ENCODE measurements around the gene HRH2.
"Not testable (repeated sequence)": the region's sequence is repeated elsewhere in the genome, so short reads cannot be mapped to it uniquely, and the experiment has no call there.

HRH2 gene, protein sequence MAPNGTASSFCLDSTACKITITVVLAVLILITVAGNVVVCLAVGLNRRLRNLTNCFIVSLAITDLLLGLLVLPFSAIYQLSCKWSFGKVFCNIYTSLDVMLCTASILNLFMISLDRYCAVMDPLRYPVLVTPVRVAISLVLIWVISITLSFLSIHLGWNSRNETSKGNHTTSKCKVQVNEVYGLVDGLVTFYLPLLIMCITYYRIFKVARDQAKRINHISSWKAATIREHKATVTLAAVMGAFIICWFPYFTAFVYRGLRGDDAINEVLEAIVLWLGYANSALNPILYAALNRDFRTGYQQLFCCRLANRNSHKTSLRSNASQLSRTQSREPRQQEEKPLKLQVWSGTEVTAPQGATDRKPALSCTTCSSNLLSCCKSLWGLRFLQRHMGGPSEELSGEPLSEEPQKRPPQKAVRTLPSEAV

DNA sequence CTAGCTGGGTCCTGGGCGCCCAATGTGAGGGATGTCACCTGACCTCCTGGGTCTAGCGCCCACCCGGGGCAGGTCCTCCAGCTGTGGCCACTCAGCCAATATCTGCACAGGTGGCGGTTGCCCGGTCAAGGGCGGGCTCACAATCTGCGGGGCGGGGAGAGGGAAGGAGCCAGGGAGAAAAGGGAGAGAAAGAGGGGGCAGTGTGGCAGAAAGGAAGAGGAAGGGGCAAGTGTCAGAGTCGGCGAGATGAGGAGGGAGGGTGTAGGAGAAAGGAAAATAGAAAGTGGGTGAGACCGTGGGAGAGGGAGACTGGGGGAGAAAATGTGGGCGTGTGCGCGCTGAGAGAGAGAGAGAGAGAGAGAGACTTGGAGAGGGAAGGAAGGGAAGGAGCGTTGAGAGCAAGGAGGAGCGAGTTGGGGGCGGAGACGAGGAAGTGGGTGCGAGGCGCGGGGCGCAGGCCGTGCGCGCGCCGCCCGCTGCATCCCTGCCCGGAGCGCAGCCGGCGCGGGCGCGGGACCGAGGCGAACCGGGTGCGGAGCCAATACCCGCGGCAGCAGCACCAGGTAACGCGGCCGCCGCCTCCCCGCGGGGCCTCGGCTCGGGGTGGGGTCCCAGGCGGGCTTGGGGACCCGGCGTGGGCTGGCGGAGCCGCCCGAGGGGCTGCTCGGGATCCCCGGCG is at the start of gene HRH2:
Gene HRH2 (plus strand): TSS at position 479 of the 679 bp plus-strand sequence. CDS start 25,163 bp downstream, outside the sequence.
- DNase-seq (ENCODE audit: low read depth in 2 of 2) = no peak

DNA sequence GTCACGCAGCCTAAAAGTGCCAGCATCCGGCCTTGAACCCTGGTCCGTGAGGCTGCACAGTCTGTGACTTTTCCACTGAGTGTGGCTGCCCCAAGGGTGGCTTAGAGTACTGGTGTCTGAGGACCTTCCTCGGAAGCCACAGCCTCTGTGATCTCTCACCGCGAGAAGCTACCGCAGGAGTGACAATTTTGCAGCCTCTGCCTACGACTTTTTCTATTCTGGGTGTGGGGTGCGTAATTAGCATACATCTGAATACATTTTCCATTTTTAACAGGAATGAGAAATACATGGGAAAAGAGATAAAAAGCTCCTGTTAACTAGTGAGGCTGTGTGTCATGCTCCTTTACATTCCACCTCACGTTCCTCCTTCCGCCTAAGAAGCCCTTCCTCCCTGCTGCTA is 48.3 kb upstream of the HRH2 start:
- DNase-seq (ENCODE audit: low read depth in 2 of 2) = peak; percentile 15 to 39

DNA sequence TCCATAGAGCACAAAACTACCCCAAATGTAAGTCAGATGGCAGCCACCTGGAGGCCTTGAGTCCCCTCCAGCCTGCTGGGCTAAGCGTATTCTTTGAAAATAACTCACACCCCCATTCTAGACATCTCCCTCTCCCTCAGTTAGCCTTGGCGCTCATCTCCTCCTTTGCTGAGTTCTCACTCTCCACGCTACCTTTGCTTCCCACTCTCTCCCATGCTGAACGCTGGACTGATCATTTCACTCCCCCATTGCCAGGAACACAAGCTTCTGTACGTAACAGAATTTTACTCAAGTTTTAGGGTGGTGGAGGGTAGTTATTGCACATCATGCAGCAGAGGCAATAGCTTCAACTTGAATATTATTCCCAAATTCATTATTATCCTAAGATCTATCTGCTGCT is 47.5 kb upstream of the HRH2 start:
- no peak for DNase-seq (ENCODE audit: low read depth in 2 of 2)

DNA sequence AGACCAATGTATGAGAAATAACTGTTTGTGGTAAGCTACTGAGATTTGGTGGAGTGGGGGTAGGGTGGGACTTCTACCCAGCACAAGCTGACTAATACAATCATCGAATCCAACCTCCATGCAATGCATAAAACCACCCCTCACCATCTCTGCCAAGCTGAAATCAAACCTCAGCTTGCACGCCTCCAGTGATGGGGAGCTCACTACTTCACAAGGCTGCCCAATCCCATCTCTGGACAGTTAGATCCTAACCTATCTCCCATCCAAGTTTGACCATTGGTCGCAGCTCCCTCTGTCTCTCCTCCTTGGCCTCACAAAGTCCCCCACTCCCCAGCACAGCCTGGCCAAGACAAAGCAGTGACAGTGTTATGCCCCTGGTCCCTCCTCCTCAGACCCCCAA is 47.0 kb upstream of the HRH2 start:
- DNase-seq (ENCODE audit: low read depth in 2 of 2) = no peak

DNA sequence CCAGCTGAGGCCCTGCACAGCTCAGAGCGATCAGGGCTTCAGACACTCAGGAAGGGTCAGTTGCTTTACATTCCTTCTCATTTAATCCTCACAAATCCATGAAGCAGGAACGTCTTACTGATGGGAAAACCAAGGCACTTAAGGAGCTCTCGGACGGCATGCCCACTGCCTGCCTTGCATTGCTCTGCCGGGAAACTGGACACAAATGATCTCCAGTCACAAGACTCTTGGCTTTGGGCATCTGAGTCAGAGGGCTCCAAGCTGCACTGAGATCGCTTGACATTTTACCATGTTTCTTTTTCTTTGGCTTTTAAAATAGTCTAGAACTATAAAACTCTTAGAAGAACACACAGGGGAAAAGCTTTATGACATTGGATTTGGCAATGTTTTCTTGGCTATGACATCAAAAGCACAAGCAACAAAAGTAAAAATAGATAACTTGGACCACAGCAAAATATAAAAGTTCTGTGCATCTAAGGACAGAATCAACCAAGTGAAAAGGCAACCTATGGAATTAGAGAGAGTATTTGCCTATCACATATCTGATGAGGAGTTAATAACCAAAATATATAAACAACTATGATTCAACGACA is 43.6 kb upstream of the HRH2 start:
- no peak for DNase-seq (ENCODE audit: low read depth in 2 of 2)

DNA sequence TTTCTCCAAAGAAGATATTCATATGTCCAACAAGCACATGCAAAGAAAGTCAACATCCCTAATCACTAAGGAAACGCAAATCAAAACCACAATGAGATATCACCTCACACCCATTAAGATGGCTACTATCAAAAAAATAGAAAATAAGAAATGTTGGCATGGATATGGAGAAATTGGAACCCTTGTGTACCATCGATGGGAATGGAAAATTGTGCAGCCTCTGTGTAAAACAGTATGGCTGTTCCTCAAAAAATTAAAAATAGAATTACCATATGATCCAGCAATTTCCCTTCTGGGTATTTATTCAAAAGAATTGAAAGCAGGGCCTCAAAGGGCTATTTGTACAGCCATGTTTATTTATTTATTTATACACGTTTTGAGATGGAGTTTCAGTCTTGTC is 43.0 kb upstream of the HRH2 start:
- no peak for DNase-seq (ENCODE audit: low read depth in 2 of 2)

DNA sequence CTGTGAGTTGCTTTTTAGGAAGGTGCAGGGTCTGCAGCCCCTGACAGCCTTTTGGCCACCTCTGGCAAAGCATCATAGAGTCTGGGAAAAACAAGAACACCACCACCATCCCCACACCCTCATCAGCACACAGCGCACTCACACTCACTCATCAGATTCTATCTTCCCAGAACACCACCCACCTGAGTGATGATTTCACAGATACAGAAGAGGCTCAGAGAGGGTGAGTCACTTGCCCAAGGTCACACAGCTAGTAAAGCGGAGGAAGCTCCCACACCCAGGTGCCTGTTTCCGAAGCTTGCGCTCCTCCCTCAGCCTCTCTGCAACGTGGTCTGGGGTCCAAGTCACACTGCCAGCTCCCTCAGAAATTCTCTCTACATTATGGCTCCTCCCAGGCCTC is 41.8 kb upstream of the HRH2 start:
- DNase-seq (ENCODE audit: low read depth in 2 of 2) = peak; percentile 7 to 23

DNA sequence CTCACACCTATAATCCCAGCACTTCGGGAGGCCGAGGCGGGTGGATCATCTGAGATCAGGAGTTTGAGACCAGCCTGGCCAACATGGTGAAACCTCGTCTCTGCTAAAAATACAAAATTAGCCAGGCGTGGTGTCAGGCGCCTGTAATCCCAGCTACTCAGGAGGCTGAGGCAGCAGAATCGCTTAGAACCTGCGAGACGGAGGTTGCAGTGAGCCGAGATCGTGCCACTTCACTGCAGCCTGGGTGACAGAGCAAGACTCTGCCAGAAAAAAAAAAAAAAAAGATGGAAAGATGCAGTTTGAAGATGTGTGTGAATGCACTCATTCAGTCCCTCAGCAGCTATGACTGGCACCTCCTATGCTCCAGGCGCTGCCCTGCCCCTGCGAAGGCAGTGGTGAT is 41.3 kb upstream of the HRH2 start:
- DNase-seq (ENCODE audit: low read depth in 2 of 2) = not testable (repeated sequence)

DNA sequence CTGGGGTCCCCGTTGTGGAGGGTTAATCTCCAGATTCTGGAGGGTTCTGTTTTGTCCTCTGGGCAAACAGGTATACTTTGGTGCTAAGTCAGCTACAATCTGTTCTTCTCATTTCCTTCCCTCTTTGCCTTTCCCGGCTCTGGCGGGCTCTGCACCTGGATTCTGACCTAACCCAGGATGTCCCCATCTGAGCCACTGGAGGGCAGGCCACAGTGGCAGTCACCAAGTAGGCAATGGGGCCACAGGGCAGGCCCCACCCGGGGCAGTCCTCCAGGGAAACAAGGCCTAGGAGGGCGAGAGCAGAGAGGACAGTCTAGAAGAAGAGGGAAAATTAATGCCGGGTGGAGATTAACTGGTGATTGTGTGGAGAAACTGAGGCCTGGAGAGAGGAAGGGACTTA is 40.4 kb upstream of the HRH2 start:
- DNase-seq (ENCODE audit: low read depth in 2 of 2) = no peak

DNA sequence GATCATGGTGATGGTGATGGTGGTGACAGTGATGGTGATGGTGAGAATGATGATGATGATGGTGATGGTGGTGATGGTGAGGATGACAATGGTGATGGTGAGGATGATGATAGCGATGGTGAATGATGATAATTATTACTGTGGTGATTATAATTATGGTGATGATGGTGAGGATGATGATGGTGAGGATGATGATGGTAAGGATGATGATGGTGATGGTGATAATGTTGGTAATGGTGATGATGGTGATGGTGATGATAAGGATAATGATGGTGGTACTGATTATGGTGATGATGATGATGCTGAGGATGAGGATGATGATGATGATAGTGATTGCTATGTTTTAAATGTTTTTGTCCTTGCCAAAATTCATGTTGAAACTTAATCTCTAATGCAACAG is 37.3 kb upstream of the HRH2 start:
- DNase-seq (ENCODE audit: low read depth in 2 of 2) = no peak

DNA sequence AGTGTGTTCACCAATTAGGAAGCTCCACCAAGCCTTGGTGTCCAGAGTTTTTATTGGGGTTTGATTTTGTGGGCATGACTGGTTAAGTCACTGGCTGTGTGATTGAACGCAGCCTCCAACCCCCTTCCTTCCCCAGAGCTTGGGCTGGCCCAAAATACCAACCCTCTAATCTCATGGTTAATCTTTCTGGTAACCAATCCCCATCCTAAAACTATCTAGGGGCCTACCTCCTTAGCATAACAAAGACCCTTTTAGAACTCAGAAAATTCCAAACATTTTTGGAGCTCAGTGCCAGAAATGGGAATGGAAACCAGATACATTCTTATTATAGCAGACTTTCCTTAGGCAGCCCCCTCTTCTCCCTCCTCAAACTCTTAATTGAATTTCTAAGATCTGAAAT is 35.9 kb upstream of the HRH2 start:
- no peak for DNase-seq (ENCODE audit: low read depth in 2 of 2)

DNA sequence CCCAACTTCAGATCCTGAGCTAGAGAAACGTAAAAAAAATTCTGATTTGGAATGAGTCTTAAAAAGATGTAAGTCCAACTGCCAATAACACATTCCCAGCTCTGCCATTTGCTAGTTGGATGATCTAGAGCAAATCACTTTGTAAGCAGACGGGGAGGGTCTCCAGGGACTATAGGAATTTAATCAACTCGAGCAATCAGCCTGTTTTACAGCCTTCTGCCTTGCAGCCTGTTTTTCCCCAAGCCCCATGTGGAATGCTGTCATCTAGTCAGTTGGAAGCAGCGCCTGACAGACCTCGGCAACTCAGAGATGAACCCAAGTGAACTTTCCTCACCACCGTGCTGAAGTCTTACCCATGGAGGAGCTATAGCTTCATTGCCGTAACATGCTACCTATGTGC is 34.8 kb upstream of the HRH2 start:
- DNase-seq (ENCODE audit: low read depth in 2 of 2) = no peak

DNA sequence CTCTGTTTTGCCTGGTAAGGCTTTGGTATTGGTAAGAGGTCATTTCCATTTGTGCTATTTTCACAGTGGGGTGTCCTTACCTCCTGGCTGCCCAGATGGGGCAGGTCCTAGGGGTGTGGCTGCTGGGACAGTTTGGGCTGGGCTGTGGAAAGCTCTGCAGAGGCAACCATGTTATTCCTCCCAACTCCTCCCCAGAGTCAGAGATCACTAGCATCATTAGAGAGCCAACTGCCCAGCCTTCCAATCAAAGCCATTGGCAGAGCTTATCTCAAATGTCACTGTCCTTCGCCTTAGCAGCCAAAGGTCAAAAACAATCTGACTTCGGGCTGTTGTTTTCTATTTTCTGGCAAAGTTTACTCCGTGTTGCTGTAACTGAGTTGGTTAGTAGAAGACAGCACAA is 33.6 kb upstream of the HRH2 start:
- no peak for DNase-seq (ENCODE audit: low read depth in 2 of 2)

DNA sequence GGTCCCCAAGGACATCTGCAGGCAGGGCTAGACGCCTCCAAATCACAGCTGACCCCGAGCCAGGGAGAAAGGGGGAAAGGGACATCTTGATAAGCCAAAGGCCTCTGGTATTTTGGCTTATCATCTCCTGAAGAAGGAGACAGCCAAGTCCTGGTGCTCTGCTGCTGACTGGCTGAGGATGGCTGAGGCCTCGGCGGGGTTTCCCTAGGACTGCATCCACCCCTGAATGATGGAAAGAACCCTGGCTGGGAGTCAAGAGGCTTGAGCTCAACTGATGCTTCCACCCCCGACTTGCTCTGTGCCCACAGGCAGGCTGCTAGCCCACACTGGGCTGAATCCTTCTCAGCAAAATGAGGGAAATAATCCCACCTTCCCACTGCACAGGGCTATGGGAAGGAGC is 30.9 kb upstream of the HRH2 start:
- DNase-seq (ENCODE audit: low read depth in 2 of 2) = no peak

DNA sequence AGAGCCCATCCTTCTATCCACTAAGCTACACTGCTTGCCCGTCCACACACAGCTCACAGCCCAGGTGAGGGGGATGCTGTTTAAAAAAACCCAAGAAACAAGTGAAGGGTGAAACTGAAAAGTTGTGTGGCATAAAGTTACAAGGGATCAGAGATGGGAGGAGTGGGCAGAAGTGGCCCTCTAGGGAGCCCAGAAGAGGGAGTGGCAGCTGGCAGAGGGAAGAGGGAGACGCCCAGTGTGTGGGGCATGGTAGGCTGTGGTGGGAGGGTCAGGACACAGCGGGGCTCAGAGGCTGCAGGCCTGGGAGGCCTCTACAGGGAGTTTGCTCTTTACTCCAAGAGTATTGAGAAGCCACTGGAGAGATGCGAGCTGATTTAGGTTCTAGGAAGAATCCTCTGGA is 30.1 kb upstream of the HRH2 start:
- DNase-seq (ENCODE audit: low read depth in 2 of 2) = no peak

DNA sequence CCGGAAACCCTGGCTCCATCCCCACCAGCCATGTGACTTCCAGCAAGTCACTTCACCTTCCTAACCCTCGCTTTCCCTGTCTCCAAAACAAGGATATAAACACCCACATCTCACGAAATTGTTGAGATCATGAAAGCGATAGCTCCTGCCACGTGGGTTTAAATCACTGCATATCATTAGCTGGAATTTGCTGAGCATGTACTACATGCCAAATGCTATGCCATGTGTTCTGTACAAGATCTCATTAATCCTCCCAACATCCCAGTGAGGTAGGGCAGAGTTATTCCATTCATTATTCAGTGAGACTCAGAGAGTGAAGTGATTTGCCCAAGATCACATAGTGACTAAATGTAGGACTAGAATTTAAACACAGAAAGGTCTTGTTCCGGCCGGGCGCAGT is 29.2 kb upstream of the HRH2 start:
- DNase-seq (ENCODE audit: low read depth in 2 of 2) = no peak

DNA sequence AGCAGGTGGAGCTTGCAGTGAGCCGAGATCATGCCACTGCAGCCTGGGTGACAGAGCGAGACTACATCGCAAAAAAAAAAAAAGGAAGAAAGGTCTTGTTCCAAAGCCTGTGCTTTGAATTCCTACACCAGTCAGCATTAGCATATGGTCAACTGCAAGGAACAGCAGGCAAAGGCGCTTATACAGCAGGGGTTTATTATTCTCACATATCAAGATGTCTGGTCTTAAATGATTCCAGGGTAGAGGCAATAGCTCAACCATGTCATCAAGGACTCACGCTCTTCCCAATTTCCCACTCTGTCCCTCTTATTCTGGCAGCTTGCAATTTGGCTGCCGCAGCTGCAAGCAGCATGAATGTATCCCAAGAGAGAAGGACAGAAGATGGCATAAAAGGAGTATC is 28.6 kb upstream of the HRH2 start:
- DNase-seq (ENCODE audit: low read depth in 2 of 2) = no peak

DNA sequence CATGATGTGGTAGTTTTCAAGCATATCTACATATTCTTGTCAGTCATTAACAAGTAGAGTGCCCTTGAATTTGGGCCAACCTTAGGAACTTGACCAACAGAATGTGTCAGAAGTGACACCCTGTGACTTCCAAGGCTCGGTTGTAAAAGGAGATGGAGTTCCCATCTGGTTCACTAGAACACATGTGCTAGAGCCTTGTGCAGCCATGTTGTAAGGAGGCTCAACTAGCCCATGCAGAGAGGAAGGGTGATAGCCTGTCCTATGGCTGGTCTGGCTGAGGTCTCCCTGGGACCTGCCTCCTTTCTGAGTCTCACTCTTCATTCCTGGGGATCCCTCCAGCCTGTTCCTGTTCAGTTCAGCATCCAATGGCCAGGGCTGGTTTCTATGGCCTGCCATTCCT is 28.1 kb upstream of the HRH2 start:
- DNase-seq (ENCODE audit: low read depth in 2 of 2) = no peak

DNA sequence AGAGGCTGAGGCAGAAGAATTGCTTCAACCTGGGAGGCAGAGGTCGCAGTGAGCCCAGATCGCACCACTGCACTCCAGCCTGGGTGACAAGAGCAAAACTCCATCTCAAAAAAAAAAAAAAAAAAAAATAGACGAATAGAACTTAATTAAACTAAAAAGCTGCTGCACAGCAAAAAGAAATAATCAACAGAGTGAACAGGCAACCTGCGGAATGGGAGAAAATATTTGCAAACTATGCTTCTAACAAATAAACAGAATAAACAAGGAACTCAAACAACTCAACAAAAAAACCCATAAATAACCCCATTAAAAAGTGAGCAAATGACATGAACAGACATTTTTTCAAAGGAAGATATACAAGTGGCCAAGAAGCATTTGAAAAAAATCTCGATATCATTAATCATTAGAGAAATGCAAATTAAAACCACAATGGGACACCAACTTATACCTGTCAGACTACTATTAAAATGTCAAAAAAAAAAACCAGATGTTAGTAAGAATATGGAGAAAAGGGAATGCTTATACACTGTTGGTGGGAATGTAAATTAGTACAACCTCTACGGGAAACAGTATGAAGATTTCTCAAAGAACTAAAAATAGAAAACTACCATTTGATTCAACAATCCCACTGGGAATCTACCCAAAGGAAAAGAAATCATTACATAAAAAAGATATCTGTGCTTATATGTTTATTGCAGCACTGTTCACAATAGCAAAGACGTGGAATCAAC is 21.9 kb upstream of the HRH2 start:
- no peak for DNase-seq (ENCODE audit: low read depth in 2 of 2)

DNA sequence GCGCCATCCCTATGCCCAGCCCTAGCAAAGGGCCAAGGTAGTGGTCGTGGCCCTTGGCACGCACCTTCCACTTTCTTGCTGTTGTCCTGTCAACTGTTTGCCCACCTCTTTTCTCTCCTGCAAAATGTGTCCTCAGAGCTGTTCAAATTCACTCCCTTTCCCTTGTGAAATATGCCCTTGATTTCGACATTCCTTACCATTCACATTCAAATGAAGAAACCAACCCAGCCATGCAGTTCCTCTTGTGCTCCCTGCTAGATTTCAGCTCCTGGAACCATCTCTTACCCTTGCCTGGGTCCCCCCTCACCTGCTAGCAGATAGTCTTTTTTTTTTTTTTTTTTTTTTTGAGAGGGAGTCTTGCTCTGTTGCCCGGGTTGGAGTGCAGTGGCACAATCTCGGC is 19.6 kb upstream of the HRH2 start:
- DNase-seq (ENCODE audit: low read depth in 2 of 2) = no peak

DNA sequence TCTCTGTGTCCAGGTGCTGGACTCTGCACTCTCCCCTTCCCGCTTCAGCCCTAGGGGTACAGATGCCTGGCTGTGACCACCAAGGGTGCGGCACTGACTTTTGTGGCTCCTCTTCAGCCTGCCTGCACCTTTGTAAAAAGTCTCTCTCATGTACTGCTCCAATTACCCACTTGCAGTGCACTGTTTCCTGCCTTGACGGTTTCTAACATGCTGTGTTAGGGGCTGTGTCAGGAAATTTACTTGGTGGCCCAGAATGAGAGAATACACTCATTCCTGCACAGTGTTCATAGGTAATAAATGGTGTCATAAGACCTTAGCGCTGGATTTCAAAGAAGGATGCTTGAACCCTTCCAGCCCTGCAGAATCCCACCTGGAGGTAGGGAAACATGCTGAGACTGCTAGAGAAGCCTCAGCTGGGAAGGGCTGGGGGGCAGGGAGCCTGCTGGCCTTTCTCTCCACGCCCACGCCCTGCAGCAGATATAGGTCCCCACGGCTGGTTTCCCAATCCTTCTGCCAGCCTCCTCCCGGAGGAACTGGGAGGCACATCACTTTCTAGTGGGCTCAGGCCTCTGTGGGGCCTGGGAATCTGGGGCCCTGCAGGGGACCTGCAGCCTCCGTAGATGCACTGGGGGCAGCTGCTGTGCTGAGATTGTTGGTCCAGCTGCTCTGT is 17.6 kb upstream of the HRH2 start:
- DNase-seq (ENCODE audit: low read depth in 2 of 2) = no peak

DNA sequence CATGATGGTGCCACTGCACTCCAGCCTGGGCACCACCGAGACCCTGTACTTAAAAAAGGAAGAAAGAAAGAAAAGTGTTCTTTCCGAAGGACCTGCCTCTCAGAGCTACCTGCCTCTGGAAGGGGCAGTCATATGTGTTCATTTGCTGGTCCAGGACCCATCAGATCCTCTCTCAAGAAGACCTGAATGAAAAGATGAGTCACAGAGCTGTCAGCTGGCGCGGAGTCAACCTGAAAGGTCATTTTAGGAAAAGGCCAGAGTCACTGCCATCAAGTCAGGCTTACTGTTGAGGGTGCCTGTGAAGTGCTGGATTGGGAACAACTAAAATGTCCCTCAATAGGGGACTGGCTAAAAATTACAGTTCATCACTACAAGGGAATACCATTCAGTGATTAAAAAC is 14.9 kb upstream of the HRH2 start:
- no peak for DNase-seq (ENCODE audit: low read depth in 2 of 2)
